Measurements from ENCODE around the gene CRYBG1.

CRYBG1 gene

DNA sequence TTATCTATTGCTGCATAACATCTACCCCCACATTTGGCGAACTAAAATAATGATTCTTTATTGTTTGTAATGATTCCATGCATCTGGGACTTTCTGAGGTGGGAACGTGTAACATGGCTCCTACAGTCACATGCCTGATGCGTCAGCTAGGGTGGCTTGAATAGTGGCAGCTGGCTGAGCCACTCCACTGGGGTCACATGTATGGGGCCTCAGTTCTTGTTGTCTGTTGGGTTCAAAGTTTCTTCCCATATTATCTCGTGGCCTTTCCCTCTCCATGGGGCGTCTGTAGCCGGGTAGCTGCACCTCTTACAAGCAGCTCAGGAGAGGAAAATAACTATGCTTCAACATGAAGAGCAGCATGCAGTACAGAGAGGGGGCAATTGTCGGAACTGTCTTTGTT lies 69.9 kb downstream of the CRYBG1 start:
- DNase-seq, result no peak

DNA sequence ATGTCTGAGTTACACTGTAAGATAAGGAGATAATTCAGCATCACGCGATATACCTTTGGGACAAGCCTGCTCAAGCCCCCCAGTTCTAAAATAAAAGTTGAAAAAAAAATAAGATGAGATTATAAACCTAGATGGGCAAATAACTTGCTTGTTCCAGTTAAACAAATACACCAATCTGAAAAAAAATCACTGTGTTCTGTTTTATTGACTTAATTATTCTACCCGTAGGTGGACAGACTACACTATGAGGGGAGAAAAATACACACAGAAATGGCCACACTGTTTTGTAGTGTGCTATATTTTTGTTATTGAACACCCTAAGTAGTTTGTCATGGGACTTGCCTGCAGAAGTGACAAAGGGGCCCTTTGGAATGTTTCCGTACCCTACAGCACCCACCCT lies 70.9 kb downstream of the CRYBG1 start:
- DNase-seq, result no peak

DNA sequence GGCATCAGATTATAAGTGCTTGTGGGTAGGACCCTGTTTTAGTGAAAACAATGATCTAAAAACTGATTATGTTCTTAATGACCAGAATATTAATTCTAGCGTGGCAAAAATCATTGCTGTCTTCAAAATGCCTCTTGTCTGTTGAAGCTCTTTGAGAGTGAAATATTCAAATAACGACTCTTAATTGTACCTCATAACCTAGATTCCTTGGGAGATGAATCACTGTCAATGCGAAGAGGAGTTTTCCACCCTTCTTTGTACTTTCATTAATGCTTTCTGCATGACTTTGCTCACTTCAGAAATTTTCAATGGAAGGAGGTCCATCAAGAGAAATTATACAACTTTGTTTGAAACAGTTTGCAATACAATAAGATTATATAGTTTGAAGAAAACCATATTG lies 71.5 kb downstream of the CRYBG1 start:
- DNase-seq, result no peak

DNA sequence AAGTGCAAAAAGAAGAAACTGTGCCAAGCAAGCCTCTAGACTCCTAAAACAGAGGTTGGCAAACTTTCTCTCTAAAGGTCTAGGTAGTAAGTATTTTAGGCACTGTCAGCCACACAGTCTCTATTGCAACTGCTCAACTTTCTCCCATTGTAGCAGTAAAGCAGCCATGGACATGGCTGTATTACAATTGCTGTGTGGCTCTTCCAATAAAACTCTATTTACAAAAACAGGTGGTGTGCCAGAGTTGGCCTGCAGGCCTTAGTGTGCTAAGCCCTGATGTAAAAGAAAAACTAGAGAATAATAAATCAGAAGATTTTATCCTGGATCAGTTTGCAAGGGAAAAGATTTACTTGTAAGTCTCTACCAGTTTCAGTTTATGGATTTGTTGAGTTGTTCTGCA lies 74.0 kb downstream of the CRYBG1 start:
- DNase-seq, result no peak

DNA sequence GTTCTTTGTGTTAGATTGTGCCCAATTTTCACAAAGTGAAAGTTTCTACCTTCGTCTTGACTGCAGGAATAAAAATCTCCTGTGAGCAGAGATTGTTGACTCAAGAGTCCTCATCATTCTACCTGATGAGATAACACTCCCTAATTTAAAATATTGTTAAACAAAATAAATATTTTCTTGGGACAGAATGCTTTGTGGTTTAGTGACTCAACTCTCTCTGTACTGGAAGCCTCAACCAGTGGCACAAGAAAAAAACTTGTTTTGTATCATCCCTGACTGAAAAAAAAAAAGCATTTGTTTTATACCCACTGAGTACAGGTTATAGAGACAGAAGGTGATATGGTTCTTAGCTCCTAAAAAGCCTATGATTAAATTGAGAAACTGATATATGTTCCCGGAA lies 78.9 kb downstream of the CRYBG1 start:
- no peak for DNase-seq

DNA sequence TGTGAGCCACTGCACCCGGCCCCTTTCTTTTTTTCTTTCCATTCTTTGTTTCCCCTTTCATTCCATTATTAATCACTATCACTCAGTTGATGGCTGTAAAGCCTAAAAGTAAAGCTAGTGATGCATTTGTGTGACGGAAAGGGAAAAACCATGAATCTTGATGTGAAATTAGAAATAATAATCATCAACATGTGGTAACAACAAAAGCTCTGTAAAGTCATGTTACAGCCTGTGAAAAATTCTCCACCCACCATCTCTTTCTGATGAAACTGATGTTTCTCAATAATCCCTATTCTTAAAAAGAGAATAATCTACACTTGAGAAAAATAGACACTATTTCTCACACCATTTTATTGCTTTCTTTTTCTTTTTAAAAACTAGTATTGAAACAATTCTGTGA lies 80.0 kb downstream of the CRYBG1 start:
- no peak for DNase-seq

DNA sequence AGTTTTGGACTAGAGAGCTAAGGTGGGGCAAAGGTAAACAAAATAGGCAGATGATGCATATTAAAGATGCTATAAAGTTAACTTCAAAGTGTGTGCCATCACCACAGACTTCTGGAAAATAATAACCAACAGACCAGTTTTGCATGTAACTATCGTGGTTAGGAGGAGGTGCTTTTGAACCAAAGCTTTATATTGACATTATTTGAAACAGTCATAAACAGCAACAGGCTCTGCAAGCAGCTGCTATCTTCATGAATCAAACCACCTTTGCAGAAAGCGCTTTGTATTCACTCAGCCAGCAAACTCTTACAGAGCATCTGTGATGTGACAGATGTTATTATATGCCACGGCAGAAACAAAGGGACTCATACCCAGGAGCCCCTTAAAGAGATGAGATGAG lies 81.9 kb downstream of the CRYBG1 start:
- peak; percentile 62 for DNase-seq

DNA sequence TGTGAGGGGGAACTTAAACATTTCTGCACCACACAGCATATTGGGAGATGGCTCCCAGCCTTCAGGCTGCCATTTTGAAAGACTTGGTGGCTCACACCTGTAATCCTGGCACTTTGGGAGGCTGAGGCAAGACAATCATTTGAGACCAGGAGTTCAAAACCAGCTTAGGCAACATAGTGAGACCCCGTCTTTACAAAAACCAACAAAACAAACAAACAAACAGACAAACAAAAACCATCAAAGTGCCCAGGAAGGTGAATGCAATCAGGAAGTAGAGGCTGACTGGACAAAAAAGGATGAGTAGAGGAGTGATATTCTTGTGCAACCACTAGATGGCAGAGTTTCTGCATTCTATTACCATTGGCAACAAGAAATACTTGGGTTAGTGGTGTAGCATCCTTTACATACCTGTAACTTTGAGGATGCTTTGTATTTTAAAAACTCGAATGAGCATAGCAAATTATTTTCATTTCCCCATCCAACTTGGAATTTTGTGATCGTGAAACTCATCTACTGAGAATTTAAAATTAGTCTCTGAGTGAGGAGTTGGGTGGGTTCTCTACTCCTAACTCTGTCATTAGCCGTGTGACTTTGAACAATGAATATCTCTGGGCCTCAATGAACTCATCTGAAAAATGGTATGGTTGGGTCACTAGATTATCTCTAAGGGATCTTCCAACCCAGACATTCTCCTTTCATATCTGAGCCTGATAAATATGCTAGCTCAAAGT lies 84.4 kb downstream of the CRYBG1 start:
- DNase-seq, result peak; percentile 75

GRCh38 chr6:106445508-106445878 lies 85.0 kb downstream of the CRYBG1 start:
- DNase-seq, result no peak

- no peak for DNase-seq
Observed at GRCh38 chr6:106446287-106446885, 85.9 kb downstream of the CRYBG1 start.

GRCh38 chr6:106446983-106447382 lies 86.5 kb downstream of the CRYBG1 start:
- DNase-seq, result no peak

DNA sequence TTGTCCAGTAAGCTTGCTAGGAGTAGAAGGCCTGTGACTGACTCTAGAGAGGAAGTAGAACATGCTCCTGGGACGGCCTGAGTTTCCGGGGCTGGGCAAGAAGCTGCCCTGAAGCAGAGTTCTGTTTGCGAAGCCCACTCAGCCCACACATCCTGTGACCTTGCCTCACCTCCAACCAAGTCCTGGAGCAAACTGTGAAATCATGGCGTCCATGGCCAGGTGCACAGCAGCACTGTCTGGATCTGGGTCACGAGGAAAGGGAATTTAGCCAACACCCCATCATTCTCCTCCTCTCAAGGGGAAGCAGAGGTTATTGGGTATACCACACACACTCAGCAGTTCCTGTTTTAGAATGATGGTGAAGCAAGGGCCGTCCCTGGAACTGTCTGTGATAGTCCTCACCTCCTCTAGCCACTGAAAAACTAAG lies 87.5 kb downstream of the CRYBG1 start:
- no peak for DNase-seq

DNA sequence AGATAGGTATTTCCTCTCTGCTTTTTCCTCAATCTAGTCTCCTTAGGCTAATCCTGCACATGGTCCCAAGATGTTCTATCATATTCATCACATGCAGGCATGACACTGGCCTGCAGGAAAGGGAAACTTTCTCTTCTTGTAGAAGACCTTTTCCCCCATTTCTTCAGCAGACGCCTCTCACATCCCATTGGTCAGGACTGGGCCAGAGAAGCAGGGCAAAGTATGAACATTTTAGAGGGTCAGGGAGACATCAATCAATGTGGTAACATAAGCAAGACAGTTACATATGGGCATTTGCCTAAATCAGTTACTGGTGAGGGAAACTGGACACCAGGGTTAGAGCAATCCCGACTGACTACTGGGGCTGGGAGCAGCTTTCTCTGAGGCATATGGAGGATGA lies 90.1 kb downstream of the CRYBG1 start:
- DNase-seq, result no peak

- no peak for DNase-seq
Observed at GRCh38 chr6:106451439-106451838, 90.9 kb downstream of the CRYBG1 start.

DNA sequence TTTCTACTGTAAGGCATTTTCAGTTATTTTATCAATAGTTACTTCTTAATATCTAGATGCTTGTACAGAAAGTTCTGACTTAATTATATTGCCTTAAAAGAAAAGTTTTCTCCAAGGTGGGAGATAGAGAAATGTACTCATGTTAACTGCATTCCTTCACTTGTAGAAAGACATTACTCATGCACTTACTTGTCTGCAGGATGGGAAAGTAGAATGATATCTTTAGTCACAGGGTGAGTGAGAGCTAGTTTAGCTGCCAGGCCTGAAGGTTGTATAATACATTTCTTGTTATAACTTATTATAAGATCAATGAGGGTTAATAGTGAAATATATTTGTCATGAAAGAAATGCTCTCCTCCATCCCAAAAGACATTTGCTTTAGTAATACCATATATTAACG lies 92.1 kb downstream of the CRYBG1 start:
- no peak for DNase-seq

- DNase-seq, result no peak
Observed at GRCh38 chr6:106453756-106454367, 93.3 kb downstream of the CRYBG1 start.

DNA sequence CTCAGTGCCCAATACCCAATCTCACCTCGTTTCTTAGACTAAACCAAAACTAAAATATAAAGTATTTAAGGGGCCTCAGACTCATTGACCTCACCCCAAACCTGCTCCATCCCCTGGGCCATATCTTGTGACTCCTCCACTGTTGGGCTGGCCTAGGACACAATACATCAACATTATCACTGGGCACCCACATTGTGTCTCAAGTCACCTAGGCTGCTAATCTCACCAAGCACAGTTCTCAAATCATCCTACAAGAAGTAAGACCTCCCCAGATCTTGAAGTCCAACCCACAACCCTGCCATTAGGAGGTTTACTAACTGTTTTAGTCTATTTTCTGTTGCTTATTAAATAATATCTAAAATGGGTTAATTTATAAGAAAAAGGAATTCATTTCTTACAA lies 96.2 kb downstream of the CRYBG1 start:
- DNase-seq, result no peak

DNA sequence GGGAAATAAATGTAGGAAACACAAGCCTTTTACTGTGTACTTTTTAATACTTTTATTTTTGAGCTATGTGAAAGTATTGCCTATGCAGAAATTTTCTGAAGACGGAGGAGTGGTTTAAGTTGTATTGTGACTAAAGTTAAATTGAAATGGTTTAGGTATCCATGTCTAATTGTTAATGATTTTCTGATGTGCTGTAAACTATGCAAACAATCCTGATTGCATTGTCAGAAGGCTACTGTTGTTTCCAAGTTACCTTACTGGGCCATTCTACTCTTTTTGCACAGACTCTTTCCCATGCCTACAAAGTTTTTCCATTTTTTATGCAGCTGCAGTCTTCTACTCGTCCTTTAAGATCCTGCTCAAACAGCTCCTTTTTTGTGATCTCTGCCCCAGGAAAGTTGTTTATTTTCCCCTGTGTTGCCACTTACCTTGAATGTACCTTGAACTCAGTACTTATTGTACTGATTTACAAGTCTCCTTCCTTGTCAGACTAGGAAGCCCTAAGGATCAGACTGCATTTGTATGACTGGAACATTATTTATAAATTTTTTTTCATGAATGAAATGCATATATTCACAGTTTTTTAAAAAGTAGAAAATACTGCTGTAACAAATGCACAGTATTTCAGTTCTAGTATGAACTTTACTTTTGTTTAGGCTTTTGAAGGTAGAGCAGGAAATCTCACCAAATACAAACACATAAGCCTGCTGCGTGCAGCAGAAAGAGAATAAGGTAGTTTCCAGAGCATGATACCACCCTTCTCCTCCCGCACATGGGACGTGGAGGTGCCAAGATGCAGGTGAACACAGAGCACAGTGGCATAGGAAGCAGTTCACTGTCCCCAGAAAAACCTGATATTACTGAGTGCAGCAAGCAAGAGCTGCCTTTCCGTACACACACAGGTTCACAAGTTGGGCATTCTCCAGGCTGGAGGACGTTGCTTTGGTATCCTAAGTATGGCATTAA lies 97.8 kb downstream of the CRYBG1 start:
- no peak for DNase-seq

GRCh38 chr6:106460481-106460880 lies 100.0 kb downstream of the CRYBG1 start:
- DNase-seq, result no peak

- DNase-seq, result no peak
Observed at GRCh38 chr6:106461084-106461483, 100.6 kb downstream of the CRYBG1 start.

GRCh38 chr6:106462923-106463557 lies 102.5 kb downstream of the CRYBG1 start:
- DNase-seq, result no peak

GRCh38 chr6:106466211-106466610 lies 105.7 kb downstream of the CRYBG1 start:
- DNase-seq, result no peak

GRCh38 chr6:106468935-106469334 lies 108.4 kb downstream of the CRYBG1 start:
- DNase-seq, result no peak
